ELR (cell line): Measurements from ENCODE around the gene SDR42E1.
A peak's percentile ranks its signal among the peaks of the same experiment; 100 is the strongest.

Source experiments
- DNase-seq: peaks from one replicate; pipeline ENCODE4 v3.0.0-alpha.2; 2015; ENCODE audit warnings: low read depth

SDR42E1 gene, protein sequence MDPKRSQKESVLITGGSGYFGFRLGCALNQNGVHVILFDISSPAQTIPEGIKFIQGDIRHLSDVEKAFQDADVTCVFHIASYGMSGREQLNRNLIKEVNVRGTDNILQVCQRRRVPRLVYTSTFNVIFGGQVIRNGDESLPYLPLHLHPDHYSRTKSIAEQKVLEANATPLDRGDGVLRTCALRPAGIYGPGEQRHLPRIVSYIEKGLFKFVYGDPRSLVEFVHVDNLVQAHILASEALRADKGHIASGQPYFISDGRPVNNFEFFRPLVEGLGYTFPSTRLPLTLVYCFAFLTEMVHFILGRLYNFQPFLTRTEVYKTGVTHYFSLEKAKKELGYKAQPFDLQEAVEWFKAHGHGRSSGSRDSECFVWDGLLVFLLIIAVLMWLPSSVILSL

DNA sequence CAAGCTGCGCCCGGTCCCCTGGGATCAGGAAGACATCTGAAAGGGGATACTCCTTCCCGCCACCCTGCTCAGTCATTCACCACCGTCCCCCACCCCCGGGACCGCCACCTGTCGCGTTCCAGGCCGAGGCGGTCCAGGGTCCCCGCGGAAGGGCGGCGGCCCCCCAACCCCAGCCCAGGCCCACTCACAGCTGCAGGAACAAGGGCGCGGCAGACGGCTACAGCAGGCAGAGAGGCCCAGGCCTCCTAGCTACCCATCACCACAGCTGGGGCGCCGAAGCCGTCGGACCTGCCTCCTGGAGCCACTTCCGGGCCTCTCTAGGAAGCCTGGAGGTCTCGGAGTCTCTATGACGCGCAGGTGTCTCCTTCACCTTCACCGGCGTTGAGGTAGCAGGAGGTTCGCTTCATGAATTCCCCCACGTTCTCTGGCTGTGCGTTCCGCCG is at the start of gene SDR42E1:
Gene SDR42E1, minus strand, starts transcription at position 272 of the 443 bp plus-strand sequence. CDS start 10,612 bp downstream, outside the sequence.
- DNase-seq, result no peak

DNA sequence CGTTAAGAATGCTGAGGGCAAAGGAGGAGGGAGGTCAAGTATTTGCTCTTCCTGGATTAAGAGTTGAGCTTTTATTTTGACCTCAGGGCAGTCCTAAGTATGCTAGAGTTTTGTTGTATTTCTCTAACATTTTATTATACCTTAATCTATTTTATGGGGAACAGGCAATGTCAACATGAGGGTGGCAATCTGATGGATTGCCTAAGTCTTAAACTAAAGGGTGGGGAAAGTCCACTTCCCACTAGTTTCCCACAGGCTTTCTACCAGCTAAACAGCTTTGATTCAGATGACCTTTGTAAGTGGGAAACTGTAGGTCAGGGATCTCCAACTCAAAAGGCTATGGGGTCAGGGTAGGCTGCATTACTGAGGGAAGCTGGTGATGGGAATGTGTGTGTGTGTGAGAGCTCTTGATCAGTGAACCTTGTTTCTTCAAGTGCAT is 48.7 kb upstream of the SDR42E1 start:
- no peak for DNase-seq

DNA sequence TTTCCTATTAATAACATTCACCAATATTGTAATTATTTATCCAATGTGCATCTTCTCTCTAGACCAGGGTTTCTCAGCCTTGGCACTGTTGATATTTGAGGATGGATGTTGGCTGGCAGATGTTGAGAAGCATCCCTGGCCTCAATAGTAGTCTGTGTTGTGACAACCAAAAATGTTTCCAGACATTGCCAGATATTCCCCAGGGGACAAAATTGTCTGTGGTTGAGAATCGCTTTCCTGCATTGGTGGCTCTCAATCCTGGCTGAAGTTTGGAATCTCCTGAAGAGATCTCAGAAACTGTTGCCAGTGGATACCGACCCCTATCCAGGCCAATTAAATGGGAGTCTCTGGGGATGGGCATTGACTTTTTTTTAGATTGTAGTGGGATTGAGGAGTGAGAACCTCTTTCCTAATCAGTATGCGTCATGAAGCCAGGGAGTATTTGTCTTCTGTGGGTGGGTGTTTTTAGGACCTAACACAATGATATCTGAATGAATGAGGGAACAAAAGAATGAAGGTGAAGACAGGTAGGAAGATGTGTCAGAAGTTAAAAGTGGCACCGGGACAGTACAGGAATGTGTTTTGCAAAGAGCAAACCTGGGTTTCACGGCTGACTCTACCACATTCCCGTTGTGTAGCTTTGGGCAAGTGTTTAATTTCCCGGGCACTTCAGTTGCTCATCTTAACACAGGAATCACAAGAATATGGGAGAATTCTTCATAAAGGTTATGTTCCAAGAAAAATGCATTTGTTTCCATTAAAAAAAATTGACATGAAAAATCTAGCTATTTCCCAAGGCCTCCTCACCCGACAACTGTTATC is 48.1 kb upstream of the SDR42E1 start:
- DNase-seq, result no peak

DNA sequence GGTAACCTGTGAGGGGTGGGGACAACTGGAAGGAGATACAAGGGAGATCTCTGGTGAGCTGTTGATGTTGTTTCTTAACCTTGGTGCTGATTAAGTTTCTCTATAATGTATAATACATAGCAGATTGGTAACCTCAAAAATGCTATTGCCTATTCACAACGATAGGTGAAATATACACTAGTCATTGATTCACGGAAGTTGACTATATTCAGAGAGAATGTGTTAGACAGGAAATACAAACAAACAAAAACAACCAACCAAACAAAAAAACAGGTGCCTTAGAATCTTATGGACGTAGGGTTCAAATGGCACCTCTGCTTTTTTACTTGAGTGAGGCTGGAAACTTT is 45.3 kb upstream of the SDR42E1 start:
- no peak for DNase-seq

DNA sequence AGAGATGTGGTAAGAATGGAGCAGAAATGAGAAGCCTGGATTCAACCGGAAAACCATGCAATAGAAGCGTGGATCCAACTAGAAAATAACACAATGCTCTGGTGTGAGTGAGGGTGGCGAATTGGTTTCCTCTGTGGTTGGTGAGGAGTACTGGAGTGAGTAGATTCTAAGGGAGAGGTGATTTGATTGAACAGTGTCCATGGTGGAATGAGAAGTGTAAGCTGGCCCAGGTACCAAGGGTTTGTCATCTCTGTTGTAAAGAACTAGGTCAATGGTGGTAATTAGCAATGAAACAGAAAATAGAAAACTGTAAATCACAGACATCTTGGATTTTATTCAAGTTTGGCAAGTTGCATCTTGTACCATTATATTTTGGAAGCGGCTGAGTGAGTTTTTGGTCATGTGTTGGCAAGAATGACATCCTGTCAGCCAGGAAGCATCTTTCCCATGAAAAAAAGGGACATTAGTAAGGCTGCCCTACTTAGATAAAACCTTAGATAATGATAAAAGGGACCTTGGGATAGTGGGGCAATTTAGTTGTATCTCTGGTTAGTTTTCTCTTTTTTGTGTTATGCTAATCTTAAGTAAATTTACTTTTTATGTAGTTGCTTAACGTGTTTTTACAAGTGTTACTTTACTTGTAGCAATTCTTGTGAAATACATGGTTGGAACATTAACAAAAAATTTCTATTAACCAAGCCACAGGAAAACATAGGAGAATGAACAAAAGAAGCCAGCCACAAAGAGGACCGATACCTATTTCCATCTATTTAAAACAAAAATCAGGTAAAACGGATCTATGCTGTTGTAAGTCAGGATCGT is 44.7 kb upstream of the SDR42E1 start:
- DNase-seq, result no peak

DNA sequence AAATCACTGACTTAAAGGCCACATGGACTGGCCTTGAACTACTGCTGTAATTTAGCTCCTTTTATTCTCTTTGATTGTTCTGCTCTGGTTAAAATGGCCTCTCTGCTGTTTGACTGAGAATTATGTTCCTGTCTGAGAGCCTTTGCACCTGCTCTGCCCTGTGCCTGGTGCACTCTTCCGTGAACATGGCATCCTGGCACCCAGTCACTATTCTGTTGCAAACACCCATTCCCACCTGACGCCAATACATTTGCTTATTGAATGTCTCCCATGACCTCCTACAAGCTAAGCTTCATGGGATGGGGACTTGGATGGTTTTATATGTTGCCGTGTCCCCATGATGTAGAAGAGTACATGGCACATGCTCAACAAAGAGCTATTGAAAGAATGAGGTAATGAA is 43.8 kb upstream of the SDR42E1 start:
- DNase-seq, result no peak

DNA sequence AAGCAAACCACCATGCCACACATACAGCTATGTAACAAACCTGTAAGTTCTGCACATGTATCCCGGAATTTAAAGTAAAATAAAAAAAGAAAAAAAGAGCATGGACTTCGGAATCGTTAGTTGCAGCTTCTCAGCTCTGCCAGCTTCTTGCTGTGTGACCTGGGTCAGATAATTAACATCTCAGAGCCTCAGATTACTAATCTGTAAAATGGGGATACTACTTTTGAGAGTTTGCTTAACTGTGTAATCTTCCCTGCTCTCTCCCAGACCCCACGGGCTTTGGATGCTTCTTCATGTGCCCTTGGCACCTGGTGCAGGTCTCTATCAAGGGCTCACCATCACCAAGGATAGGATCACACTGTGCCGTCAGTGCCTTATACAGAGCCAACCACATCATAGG is 40.4 kb upstream of the SDR42E1 start:
- no peak for DNase-seq

DNA sequence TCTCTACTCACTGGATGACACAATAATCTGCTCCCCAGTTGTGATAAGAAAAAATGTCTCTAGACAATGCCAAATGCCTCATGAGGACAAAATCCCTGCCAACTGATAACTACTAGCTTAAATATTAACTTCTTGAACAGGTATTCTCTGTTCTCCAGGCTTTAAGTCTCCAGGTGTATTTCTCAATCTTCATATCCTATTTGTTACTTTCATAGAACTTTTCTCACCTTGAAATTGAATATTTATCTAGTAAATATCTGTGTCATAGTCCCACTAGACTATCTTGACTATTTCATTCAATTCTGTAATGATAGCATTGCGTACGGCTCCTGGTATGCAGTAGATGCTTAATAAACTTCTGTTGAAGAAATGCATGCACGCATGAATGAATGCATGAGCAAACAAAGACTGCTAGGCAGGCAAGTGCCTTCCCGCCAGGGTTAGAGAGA is 39.7 kb upstream of the SDR42E1 start:
- DNase-seq, result no peak

DNA sequence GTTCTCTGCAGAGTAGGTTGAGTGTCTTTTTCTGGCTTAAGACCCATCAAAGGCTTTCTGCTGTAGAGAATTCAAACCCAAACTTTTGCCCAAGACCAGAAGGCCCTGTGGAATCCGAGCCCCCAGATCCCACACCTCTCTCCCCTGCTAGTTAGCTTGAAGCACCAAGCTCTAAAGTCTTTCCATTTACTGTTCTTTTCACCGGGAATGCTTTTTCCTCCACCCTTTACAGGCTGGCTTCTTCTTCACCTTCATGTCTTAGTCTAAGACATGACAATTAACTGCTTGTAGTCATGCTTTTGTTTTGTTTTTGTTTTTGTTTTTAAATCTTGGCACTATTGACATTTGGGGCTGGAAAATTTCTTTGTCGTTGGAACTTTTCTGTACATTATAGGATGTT is 39.2 kb upstream of the SDR42E1 start:
- no peak for DNase-seq

DNA sequence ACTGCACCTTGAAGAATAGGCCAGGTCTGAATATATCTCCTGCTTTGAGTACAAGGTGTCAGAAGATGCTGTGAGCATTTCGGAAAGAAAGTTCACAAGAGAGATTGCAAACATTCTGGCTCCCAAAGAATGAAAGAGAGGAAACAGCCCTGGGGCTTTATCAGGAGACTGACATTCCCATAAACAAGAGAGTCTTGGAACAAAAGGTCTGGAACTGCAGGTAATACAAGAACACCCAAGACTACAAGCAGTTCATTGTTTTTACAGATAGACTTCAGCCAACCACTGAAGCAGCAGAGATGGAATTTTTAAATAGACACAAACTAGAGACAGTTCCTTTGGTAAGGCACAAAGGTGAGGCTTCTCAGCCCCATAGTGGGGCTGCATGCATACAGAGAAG is 38.2 kb upstream of the SDR42E1 start:
- DNase-seq, result no peak

DNA sequence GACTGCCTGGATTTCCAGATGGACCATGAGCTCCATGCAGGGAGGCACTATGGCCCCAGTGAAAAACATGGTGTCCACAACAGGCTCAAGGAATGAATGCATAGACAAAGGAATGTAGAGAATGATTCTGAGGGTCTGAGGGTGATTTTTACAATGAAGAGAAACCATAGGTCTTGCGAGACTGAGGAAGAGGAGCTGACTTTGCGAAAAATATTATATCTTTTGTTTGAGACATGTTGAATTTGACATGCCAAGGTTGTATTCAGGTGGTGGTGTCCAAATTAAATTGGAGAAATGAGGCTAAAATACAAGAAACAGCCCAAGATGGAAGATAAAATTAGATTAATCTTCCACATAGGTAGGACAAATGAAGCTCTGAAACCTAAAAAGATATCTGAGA is 36.5 kb upstream of the SDR42E1 start:
- DNase-seq, result no peak

DNA sequence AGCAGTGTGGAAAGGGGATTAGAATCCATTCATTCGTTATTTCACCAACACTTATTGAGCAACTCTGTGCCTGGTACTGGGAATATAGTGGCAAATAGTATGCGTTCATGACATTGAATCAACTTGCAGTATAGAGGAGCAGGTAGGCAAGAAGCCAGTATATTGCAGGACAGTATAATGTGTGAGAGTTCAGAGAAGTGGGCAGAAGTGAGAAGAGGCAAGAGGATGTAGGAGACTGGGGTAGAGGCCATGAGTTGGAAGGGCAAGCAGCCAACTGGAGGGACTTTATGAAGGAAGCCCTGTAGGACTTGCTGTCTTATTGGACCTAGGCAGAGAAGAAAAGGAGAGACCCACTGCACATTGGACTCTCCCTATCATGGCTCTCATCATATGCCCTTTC is 36.1 kb upstream of the SDR42E1 start:
- no peak for DNase-seq

DNA sequence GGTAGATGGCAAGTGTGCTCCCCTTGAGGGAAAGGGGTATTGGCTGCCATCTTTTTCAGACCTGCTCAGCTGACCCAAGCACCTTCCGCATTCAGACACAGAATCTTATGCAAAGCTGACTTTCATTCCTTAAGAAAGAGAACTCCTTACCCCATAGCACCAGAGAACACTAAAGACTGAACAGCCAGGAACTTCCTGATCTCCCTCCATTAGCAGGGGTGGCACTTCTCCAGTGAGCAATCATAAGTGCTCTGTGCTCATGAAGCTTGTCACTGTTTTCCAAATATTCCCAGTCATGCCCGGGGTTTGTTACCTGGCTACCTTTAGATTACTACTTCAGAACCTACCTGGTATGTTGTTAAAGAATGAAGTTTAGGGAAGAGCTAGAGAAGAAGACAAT is 35.7 kb upstream of the SDR42E1 start:
- no peak for DNase-seq

DNA sequence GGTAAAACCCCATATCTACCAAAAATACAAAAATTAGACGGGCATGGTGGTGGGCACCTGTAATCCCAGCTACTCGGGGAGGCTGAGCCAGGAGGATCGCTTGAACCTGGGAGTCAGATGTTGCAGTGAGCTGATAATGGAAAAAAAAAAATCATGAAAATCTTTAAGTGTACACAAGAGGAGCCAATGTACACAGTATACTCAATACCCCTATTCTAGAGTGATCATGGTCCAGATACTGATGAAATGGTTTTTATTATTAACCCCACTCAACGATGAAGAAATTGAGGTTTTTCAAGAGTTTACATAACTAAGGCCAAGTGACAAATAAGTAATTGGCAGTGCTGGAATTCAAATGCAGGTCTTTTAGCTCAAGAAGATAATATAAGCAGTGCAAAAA is 35.3 kb upstream of the SDR42E1 start:
- DNase-seq, result no peak

DNA sequence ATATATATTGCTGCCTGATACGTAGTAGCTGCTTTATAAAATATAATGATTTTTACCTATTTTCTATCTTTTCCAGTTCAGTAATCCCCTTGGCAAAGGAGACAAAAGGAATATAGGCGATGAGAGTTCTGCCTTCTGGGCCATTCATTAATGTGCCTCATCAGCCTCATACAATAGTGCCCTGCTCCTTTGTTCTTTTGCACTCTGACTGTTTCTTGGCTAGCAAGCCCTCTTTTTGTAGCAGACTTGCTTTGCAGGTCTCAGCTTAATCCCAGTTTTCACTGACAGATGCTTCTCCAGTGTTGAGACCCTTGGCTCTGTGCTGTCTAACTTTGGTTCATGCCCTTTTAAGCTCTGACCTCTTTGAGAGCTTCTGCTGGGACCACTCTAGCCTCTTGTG is 34.2 kb upstream of the SDR42E1 start:
- DNase-seq, result no peak

DNA sequence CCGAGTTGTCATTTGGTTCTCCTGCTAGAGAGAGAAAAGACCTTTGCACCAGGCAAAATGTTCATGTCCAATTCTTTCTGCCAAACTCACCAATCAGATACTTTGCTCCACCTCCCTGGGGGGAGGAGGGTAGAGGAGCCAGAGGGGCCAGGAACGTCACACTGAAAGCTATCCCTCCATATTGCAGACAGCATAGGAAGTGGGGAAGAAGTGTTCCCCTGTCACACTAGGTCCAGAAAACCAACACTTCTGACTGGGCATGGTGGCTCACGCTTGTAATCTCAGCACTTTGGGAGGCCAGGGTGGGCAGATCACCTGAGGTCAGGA is 33.3 kb upstream of the SDR42E1 start:
- DNase-seq, result peak; percentile 7

DNA sequence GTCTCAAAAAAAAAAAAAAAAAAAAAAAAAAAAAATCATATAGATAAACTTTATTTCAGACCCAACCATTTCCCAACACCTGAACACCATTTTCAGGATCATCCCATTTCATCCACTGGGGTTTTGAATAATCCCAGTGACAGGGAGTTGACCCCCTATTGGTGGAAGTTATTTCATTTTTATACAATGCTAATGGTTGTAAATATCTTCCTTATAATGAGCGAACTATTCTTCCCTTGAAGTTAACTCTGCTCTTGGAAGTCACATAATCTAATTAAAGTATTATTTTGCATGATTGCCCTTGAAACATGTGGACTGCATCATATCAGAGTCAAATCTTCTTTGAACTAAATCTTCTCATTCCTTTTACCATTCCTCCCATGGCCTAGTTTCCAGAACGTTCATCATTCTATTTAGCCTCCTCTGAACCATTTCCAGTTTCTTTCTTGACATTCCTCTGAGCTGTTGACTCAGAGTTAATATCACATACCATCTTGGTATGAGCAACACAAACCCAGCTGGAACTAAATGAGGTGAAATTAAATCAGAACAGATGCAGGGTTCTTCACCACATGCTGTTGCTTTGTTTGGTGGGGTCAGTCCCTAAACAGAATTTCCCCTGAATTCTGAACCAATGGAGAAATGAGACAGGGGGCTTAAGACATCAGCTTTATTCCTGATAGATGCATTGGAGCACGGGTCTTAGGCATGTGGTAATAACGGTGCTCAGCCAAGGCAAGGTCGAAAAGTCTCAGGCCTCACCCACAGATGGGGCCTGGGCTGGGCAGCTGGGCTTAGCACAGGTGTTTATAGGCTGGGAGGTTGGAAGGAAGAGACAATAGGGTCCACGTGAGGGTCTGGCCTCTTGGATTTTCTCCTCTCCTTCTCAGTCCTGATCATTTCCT is 32.7 kb upstream of the SDR42E1 start:
- peak; percentile 55 for DNase-seq

DNA sequence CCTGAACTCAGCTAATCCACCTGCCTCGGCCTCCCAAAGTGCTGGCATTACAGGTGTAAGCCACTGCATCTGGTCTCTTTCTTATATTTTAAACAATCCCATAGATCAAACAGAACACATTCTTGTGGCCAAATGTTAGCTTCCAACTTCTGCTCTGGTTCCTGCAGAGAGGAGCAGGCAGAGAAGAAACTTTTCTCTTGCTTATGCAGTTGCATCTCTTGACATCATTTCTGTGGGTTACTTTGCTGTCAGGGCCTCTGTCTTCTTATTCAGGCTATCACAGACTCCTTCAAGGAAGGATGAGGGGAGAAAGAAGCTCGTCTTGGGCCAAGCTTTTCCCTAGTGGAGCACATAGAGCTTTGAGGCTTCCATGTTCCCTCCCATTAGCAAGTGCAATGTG is 31.6 kb upstream of the SDR42E1 start:
- DNase-seq, result no peak

DNA sequence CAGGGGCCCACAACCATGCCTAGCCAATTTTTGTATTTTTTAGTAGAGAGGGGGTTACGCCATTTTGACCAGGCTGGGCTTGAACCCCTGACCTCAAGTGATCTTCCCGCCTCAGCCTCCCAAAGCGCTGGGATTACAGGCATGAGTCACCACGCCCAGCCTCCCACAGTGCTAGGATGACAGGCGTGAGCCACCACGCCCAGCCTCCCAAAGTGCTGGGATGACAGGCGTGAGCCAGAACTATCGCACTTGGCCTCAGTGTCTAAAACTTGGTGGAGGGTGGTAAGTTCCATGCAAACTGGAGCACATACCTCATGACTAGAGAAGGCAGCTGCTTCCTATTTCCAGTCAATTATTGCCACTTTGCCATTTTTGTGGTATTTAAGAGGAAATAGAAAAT is 30.9 kb upstream of the SDR42E1 start:
- no peak for DNase-seq

DNA sequence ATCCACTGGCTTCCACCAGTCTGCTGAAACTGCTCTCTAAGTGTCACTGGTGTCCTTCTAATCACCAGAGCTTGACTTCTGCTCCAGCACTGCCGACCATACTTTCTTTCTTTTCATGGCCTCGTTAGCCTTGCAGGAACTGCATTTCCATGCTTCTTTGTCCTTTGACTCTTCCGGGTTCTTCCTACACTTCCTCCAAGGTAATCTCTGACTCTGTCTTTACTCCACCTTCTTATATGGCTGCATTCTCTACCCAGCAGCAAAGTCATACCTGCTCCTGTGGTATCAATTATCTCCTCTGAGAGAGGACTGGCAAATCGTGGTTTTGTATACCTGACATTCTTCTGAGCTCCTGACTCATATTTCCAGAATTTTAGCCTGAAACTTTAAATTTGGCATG is 30.3 kb upstream of the SDR42E1 start:
- DNase-seq, result no peak

DNA sequence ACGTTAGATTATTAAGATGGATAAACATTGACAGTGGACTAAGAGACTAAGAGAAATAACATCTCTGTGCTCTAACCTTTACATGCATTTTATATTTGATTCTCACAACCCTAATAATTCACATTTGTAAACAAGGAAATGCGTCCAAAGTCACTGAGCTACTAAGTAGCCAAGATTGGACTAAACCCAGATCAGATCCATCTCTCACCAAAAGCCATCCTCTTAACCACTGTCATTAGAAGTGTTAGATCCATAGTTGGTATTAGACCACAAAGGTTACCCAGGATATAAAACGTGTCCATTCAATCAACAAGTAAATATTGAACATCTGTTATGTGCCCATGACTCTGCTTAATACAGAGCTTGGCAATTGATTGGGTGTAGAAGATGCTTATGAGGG is 29.0 kb upstream of the SDR42E1 start:
- DNase-seq, result no peak

DNA sequence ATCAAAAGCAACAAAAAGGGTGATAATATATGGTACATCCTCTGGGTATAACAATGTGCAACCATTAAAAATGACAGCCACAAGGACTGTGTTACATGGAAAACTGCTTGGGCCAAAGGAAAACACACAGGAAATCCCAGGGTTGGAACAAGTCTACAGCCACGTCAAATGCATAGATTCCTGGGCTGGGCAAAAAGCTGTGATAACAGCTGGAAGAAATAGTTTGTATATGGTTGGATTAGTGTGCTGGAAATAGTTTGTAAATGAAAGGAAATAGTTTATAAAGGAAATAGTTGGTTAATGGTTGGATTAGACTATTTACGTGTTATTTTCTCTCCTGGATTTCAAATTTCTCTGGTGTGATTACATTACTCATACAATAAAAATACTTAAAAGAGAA is 26.4 kb upstream of the SDR42E1 start:
- no peak for DNase-seq
